Peyer's patch (tissue), 4 donors: ENCODE measurements around the gene WIPF2.

ENCODE experiments used
- POLR2A ChIP-seq, 2 donors: fragments of 450-650 bp; IDR thresholded peaks; one replicate each; pipeline ENCODE4 v1.5.1; 2017; ENCODE audit warnings: antibody characterized with exemption in 2 of 2, mild to moderate bottlenecking in 2 of 2, moderate library complexity in 2 of 2
- TF ChIP-seq, protein P1 (sequence below), 6 experiments: fragments of 450-650 bp in 4 of 6; fragments of 200-600 bp in 2 of 6; sonication (generic) in 1 of 6; IDR thresholded peaks; one replicate each; pipeline ENCODE4 v1.5.1; 2017 to 2019; ENCODE audit warnings: antibody characterized with exemption in 6 of 6, mild to moderate bottlenecking in 3 of 6, moderate library complexity in 1 of 6

DNA sequence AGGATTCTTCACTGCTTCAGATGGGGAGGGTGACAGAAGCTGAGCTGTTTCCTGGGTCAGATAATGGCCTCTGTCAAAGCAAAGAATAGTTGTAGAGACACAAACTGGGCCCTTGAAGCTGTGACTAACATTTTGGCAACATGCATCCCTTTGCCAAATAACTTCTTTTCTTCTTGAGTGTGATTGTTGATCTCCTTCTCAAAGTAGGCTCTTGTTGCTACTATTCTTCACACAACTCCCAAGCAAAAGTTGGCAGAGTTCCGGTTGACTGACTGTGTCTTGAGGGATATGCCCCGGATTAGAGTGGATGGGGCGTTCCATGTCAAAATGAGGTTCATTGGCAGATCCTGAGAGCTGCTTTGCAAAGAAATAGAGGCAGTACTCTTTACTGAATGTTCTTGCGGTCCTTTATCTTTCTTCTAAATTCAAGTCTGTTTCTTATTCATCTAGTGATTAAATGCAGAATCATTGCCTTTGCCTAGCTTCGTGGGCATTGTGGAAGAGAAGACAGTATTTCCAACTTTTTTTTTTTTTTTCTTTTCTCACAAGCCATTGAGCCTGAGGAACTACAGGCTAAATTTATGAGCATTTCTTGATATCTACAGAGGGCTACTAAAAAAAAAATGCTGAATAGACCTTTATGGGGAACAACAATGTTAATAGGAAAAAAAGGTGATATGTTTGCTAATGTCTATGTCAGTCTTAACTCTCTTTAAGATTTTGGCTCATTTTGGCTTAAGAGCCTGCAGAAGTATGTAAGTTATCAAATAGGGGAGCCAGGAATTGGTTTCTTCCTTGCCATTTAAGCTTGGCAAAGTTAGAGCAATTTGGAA is 5.8 kb downstream of the WIPF2 start:
- TF ChIP-seq, protein P1, sequence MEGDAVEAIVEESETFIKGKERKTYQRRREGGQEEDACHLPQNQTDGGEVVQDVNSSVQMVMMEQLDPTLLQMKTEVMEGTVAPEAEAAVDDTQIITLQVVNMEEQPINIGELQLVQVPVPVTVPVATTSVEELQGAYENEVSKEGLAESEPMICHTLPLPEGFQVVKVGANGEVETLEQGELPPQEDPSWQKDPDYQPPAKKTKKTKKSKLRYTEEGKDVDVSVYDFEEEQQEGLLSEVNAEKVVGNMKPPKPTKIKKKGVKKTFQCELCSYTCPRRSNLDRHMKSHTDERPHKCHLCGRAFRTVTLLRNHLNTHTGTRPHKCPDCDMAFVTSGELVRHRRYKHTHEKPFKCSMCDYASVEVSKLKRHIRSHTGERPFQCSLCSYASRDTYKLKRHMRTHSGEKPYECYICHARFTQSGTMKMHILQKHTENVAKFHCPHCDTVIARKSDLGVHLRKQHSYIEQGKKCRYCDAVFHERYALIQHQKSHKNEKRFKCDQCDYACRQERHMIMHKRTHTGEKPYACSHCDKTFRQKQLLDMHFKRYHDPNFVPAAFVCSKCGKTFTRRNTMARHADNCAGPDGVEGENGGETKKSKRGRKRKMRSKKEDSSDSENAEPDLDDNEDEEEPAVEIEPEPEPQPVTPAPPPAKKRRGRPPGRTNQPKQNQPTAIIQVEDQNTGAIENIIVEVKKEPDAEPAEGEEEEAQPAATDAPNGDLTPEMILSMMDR (IDR thresholded peaks at IDR 0.05): no peak
- TF ChIP-seq POLR2A (IDR thresholded peaks at IDR 0.05): no peak
